Effector memory CD4-positive, alpha-beta T cell (primary cell): ENCODE measurements around the gene PRDX4.

Experiments used
- DNase-seq, 3 donors: peaks; one replicate each; pipeline ENCODE4 v3.0.0-alpha.2; 2020
- H3K27ac ChIP-seq: 2 replicates; pipeline ENCODE4 v1.7.0; 2013; ENCODE audit warnings: mild to moderate bottlenecking, low read length, moderate library complexity; ENCODE audit not compliant: insufficient read depth, poor library complexity, severe bottlenecking
- H3K27me3 ChIP-seq: replicated peaks from 2 replicates; pipeline ENCODE4 v1.7.0; 2013; ENCODE audit warnings: mild to moderate bottlenecking, low read length; ENCODE audit not compliant: insufficient read depth, control insufficient read depth, poor library complexity, severe bottlenecking
- H3K36me3 ChIP-seq: 2 replicates; pipeline ENCODE4 v1.7.0; 2013; ENCODE audit warnings: mild to moderate bottlenecking, low read length, moderate library complexity; ENCODE audit not compliant: control insufficient read depth, insufficient read depth
- H3K4me1 ChIP-seq: 2 replicates; pipeline ENCODE4 v1.7.0; 2013; ENCODE audit warnings: low read length, mild to moderate bottlenecking; ENCODE audit not compliant: control insufficient read depth, insufficient read depth, poor library complexity, severe bottlenecking
- H3K4me3 ChIP-seq: 2 replicates; pipeline ENCODE4 v1.7.0; 2013; ENCODE audit warnings: low read length, low read depth, mild to moderate bottlenecking; ENCODE audit not compliant: insufficient read depth, poor library complexity, severe bottlenecking
- H3K9me3 ChIP-seq: 2 replicates; pipeline ENCODE4 v1.7.0; 2013; ENCODE audit warnings: mild to moderate bottlenecking, low read length, moderate library complexity; ENCODE audit not compliant: control insufficient read depth
- total RNA-seq, 3 donors: gene quantifications; one replicate each; lab custom pipeline; 2026; lab: John Stamatoyannopoulos, UW

PRDX4 gene
- total RNA-seq = 4.1 to 5.7 (median 5.0) reads per million in 3 donors

DNA sequence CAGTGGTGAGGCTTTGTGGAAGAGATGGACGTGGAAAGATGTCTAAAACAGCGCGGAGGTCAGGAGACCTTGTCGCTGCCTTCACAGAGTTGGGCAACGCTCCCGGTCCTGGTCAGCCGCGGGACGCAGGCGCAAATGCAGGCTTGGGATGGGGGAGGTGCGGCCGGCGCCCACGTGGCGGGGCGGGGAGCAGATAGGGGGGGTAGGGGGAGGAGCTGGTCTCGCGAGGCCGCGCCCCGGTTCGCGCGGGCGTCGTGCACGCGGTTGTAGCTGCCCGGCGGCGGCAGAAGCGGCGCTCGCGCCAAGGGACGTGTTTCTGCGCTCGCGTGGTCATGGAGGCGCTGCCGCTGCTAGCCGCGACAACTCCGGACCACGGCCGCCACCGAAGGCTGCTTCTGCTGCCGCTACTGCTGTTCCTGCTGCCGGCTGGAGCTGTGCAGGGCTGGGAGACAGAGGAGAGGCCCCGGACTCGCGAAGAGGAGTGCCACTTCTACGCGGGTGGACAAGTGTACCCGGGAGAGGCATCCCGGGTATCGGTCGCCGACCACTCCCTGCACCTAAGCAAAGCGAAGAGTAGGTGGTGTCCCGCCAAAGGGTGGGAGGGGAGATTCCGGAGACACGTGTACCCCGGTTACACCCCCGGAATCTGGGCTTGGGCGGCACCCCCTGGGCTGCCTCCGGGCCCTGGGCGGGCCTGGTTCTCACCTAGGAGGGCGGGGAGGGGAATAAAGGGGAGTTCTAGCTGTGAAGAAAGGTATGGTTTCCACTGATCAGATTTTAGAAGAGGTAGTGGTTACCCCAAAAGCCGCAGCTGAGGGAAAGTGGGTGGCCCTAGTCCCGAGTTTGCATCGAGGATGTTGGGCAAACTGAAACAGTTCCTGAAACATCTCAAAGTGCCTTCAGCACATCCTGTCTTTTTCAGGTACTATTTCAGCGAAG lies at the start of gene PRDX4:
Gene PRDX4, plus strand, starts transcription at position 255 of the 939 bp plus-strand sequence. Its CDS starts 78 bp downstream, at position 333.
- Histone ChIP-seq H3K9me3 (no peaks in the 10 kb centered on the region), H3K4me3 (peak within 1 kb of the TSS; percentile 61), H3K27ac (peak within 1 kb of the TSS; percentile 88), H3K4me1 (no peaks in the 10 kb centered on the region), H3K27me3 (no peaks in the 10 kb centered on the region), H3K36me3 (no peaks in the 10 kb centered on the region)
- DNase-seq = peak; percentile 48 to 63 (median 48)

DNA sequence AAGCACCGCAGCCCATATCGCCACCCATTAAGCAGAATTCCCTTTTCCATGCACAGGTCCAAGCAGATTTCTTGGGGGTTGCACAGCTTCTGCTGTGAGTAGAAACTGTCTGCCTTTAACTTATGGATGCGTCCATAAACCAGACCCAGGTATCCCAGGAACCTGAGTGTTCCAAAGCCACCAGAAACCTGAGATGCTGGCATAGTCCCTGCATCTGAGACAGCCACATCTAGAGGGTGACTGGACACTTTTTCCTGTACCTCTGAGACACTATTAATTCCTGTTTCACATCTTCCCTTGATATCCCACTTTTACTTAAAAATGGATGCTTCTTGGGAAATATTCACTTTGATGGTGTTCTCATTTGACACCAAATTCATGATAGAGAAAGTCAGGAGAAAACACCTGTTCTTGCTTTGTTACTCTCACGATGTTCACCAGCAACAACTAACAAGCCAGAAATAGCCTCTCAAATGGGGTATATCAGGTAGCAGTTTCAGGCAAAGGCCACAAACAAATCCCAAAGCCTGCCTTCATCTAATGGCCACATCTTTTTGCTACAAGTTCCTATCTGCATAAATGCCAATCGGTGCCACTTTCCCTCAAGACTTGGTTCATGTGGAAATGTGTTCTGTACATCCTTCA lies 45.5 kb upstream of the PRDX4 start:
- no peaks in the 10 kb centered on the region for H3K36me3 ChIP-seq
- no peaks in the 10 kb centered on the region for H3K27me3 ChIP-seq
- no peak overlapping the region for H3K27ac ChIP-seq
- no peak overlapping the region for H3K4me3 ChIP-seq
- no peaks in the 10 kb centered on the region for H3K4me1 ChIP-seq
- H3K9me3 ChIP-seq = no peaks in the 10 kb centered on the region
- no peak for DNase-seq

DNA sequence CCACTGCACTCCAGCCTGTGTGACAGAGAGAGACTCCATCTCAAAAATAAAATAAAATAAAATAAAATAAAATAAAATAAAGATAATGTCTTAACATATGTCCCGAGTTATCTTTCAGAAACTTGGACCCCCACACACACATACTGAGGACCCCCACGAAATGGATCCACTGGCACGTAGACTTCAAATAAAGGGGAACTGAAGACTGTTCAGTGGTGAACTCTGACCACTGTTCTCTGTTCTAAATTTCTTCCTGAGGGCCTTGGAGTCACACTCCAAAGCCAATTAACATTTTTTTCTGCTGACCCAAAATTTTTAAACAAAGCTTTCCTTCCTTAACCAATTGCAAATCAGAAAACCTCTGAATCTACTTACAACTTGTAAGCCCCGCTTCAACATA lies 43.5 kb upstream of the PRDX4 start:
- no peaks in the 10 kb centered on the region for H3K4me1 ChIP-seq
- DNase-seq = no peak

DNA sequence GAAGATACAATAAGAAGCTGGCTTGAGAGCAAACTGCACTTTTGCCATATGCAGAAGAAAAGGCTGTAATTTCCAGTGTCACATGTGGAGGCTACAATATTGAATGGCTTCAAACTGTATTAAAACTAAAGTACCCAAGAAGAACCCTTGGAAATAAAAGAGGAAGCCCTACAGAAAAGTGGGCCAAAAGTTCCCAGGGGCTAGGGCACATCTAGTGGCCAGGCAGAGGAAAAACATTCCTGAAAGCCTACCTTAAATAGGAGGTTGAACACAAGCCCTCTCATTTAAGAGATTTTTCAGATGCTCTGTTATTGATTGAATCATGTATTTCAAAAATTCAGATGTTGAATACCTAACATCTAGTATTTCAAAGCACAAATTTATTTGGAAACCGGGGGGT lies 40.6 kb upstream of the PRDX4 start:
- no peaks in the 10 kb centered on the region for H3K9me3 ChIP-seq
- H3K4me3 ChIP-seq = no peak overlapping the region
- no peak overlapping the region for H3K27ac ChIP-seq
- no peaks in the 10 kb centered on the region for H3K36me3 ChIP-seq
- no peak for DNase-seq
- H3K4me1 ChIP-seq = no peaks in the 10 kb centered on the region
- no peaks in the 10 kb centered on the region for H3K27me3 ChIP-seq

More for the DNA sequence above, 43.5 kb upstream of the PRDX4 start:
- Histone ChIP-seq H3K27ac (no peak overlapping the region), H3K36me3 (no peaks in the 10 kb centered on the region), H3K27me3 (no peaks in the 10 kb centered on the region), H3K9me3 (no peaks in the 10 kb centered on the region), H3K4me3 (no peak overlapping the region)

DNA sequence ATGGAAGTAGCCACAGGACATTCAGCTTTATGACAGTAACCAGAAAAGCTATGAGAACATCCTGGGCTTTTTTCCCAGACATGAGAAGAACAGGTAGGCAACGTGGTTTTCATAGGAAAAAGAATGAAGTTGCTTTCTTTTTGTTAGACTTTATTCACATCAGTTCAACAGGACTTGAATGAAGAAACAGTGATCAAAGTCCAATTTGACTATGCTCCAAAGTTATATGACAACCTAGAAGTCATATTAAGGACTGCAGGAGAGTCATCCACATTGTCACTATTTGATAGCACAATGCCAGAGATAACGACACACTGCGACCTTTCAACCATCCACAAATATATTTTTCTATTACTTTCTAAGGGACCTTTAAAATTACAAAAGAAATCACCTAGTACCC lies 39.2 kb upstream of the PRDX4 start:
- Histone ChIP-seq H3K9me3 (no peaks in the 10 kb centered on the region), H3K4me3 (no peak overlapping the region), H3K36me3 (no peaks in the 10 kb centered on the region), H3K27me3 (no peaks in the 10 kb centered on the region), H3K4me1 (no peaks in the 10 kb centered on the region), H3K27ac (no peak overlapping the region)
- DNase-seq = no peak

DNA sequence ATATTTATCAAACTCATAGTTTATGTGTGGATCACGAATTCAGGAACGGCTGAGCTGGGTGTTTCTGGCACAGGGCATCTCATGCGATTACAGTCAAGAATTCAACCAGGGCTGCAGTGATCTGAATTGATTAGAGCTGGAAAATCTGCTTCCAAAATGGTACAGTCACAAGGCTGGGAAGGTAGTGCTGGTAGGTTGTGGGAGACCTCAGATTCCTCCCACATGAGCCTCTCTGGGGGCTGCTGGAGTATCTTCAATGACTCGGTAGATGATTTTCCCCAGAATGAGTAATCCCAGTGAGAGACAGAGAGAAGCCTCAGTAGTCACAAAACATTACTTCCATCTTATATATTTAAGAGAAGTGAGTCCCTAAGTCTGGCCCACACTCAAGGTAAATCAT lies 36.2 kb upstream of the PRDX4 start:
- H3K4me1 ChIP-seq = no peaks in the 10 kb centered on the region
- H3K27ac ChIP-seq = no peak overlapping the region
- H3K4me3 ChIP-seq = no peak overlapping the region
- H3K27me3 ChIP-seq = no peaks in the 10 kb centered on the region
- no peaks in the 10 kb centered on the region for H3K36me3 ChIP-seq
- no peaks in the 10 kb centered on the region for H3K9me3 ChIP-seq
- DNase-seq = no peak

DNA sequence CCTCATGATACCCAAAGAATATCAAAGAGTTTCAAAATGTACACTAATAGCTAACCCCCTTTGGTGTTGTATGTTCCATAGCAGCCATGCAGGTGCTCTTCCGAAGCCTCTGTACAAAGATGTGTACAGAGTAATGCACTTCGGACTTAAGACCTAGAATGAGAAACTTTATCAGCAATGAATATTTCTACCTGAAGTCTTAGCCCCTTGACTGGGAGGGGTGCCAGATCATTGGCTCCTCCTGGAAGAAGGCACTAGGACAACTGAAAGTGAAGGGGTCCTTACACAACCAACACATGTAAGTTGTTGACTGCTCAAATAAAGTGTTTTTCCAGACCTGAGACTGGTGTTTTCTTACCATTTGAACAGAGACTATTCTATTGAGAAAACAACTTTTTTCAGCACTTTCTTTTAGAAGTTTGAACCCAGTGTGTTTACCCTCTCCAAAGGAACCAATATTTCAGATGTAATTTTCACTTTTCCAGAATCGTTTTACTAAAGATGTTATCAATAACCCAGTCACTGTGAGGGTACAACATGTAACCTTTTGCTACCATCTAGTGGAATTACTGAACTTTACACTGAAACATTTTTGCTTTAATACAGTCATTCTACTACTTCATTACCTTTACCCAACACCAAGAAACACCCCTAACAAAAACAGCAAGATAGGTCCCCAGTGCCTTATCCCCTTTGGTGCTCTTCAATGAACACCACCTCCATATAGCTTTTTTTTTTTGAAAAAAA lies 33.3 kb upstream of the PRDX4 start:
- Histone ChIP-seq H3K27ac (no peak overlapping the region), H3K4me3 (no peak overlapping the region), H3K9me3 (no peaks in the 10 kb centered on the region), H3K4me1 (no peaks in the 10 kb centered on the region), H3K27me3 (no peaks in the 10 kb centered on the region), H3K36me3 (no peaks in the 10 kb centered on the region)
- no peak for DNase-seq

DNA sequence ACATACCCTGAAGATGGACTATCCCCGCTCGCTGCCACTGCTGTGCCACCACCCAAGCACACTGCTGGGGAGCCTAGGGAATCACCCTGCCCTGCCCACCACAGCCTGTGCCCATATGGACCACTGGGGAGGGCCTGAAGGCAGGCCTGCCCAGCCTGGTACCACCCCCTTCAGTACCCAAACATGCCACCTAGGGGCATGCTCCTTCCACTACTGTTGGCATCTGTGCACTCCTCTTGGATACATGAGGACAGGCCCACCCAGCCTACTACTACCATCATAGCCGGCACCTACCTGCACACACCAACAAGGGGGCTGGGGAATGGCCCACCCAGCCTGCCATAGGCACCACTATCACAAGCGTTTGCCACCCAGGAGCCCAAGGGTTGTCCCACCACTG lies 30.1 kb upstream of the PRDX4 start:
- H3K9me3 ChIP-seq = no peaks in the 10 kb centered on the region
- H3K27ac ChIP-seq = no peak overlapping the region
- no peak overlapping the region for H3K4me3 ChIP-seq
- H3K27me3 ChIP-seq = no peaks in the 10 kb centered on the region
- no peaks in the 10 kb centered on the region for H3K36me3 ChIP-seq
- H3K4me1 ChIP-seq = no peaks in the 10 kb centered on the region
- DNase-seq = no peak

DNA sequence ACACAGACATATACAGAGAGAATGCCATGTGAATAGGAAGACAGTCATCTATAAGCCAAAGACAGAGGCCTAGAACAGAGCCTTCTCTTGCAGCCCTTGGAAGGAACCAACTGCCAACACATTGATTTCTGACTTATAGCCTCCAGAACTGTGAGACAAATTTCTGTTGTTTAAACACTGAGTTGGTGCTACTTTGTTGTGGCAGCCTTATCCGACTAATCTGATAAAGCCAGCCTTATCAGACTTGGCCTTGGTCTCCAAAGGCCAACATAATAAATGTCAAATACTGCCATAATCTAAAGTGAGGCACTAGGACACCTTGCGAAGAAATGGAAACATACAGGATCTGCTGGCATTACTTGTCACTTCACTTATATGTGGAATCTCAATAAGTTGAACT lies 24.3 kb upstream of the PRDX4 start:
- Histone ChIP-seq H3K4me1 (no peaks in the 10 kb centered on the region), H3K36me3 (no peaks in the 10 kb centered on the region), H3K27me3 (no peaks in the 10 kb centered on the region), H3K4me3 (no peak overlapping the region), H3K9me3 (no peaks in the 10 kb centered on the region), H3K27ac (no peak overlapping the region)
- DNase-seq = no peak
